Activated CD8-positive, alpha-beta T cell treated with anti-CD3 and anti-CD28 coated beads for 36 hours (primary cell): Measurements from ENCODE around the gene SDR42E2. TPM values are rescaled to one million over a fixed set of nuclear protein-coding genes. Genes with fewer than 3 reads are reported as not detected.
"Not testable (repeated sequence)": the region's sequence is repeated elsewhere in the genome, so short reads cannot be mapped to it uniquely, and the experiment has no call there.

Experiments used
- ATAC-seq: fragments of 200-7000 bp; cut with Tn5 transposase; one replicate; pipeline ENCODE4 v1.10.0; 2021; ENCODE audit warnings: mild to moderate bottlenecking, moderate library complexity
- CTCF ChIA-PET: fragments of 350-600 bp; sonication (Branson Sonifier 250); formaldehyde crosslinking; loops from one replicate; lab custom pipeline; 2021; ENCODE audit warnings: antibody characterized with exemption; lab: Charles Lee
- POLR2A ChIA-PET: fragments of 350-600 bp; sonication (Branson Sonifier 250); formaldehyde crosslinking; loops from one replicate; lab custom pipeline; 2021; ENCODE audit warnings: antibody characterized with exemption; lab: Charles Lee
- DNase-seq: peaks from one replicate; pipeline ENCODE4 v3.0.0-alpha.2; 2020
- H3K27ac Mint-ChIP-seq: one replicate; pipeline ENCODE4 v1.8.0; 2021; ENCODE audit warnings: mild to moderate bottlenecking, mixed read lengths
- H3K27me3 Mint-ChIP-seq: one replicate; pipeline ENCODE4 v1.8.0; 2021; ENCODE audit warnings: mixed read lengths
- H3K36me3 Mint-ChIP-seq: one replicate; pipeline ENCODE4 v1.8.0; 2021; ENCODE audit warnings: low read depth, mixed read lengths
- H3K4me1 Mint-ChIP-seq: one replicate; pipeline ENCODE4 v1.8.0; 2021; ENCODE audit warnings: low read depth, mixed read lengths
- H3K4me3 Mint-ChIP-seq: one replicate; pipeline ENCODE4 v1.8.0; 2021; ENCODE audit warnings: mild to moderate bottlenecking, moderate library complexity, mixed read lengths
- H3K9me3 Mint-ChIP-seq: one replicate; pipeline ENCODE4 v1.8.0; 2021; ENCODE audit warnings: mixed read lengths
- intact Hi-C: fragments of 100-400 bp; cut with micrococcal nuclease; formaldehyde crosslinking; loops from one replicate; pipeline ENCODE4 v1.10.0; 2022
- total RNA-seq, 2 experiments: library from RNA; stranded (reverse); gene quantifications; one replicate each; pipeline ENCODE4 v1.2.3, GENCODE V29; 2021
- TF ChIP-seq, protein P1 (sequence below): fragments of 200-600 bp; IDR thresholded peaks from one replicate; pipeline ENCODE4 v1.8.0; 2022; ENCODE audit warnings: antibody characterized with exemption, mild to moderate bottlenecking

The SDR42E2 gene
- total RNA-seq, 2 experiments from 2014 or later, result 0.14 TPM; not detected in 1

DNA sequence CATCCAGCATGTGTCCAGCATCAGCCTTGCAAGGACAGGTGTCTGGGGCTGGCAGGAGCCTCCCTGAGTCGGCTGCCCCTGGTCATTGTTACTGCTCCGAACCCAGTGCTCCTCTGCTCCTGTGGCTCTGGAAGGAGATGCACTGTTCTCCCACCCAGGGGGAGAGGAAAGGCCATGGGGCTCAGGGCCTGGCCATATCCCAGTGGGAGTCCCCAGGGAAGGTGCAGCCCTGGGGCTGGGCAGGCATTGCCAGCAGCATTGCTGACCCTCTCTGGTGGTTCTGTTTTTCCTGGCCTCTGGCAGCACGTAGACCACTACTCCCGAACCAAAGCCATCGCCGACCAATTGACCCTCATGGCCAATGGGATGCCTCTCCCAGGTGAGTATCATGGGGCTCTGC lies 9.6 kb downstream of the SDR42E2 start:
- intact Hi-C loops, result no loop called here
- Mint-ChIP-seq H3K9me3 (no peaks in the 10 kb centered on the region), H3K4me1 (no peaks in the 10 kb centered on the region), H3K27ac (no peak overlapping the region), H3K36me3 (no peaks in the 10 kb centered on the region), H3K27me3 (no peaks in the 10 kb centered on the region), H3K4me3 (no peak overlapping the region)
- DNase-seq, result no peak
- ATAC-seq, result no peak
- POLR2A ChIA-PET, result no interaction called here
- TF ChIP-seq, protein P1, sequence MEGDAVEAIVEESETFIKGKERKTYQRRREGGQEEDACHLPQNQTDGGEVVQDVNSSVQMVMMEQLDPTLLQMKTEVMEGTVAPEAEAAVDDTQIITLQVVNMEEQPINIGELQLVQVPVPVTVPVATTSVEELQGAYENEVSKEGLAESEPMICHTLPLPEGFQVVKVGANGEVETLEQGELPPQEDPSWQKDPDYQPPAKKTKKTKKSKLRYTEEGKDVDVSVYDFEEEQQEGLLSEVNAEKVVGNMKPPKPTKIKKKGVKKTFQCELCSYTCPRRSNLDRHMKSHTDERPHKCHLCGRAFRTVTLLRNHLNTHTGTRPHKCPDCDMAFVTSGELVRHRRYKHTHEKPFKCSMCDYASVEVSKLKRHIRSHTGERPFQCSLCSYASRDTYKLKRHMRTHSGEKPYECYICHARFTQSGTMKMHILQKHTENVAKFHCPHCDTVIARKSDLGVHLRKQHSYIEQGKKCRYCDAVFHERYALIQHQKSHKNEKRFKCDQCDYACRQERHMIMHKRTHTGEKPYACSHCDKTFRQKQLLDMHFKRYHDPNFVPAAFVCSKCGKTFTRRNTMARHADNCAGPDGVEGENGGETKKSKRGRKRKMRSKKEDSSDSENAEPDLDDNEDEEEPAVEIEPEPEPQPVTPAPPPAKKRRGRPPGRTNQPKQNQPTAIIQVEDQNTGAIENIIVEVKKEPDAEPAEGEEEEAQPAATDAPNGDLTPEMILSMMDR, result no peak
- CTCF ChIA-PET, result no interaction called here

DNA sequence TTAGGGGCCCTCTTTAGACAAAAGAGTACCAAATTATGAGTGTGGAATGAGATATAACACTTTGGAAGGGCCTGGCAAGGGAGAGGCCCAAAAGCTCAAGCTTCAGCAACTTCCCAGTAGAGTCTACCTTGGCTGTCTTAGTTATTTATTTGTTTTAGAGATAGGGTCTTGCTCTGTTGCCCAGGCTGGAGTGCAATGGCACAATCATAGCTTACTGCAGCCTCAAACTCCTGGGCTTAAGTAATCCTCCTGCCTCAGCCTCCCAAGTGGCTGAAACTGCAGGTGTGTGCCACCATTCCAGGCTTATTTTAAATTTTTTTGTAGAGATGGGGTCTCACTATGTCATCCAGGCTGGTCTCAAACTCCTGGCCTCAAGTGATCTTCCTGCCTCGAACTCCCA lies 10.3 kb downstream of the SDR42E2 start:
- DNase-seq, POLR2A ChIA-PET, H3K27me3 Mint-ChIP-seq, H3K36me3 Mint-ChIP-seq, H3K4me3 Mint-ChIP-seq, CTCF ChIA-PET, ATAC-seq, H3K4me1 Mint-ChIP-seq, intact Hi-C loops, H3K27ac Mint-ChIP-seq, H3K9me3 Mint-ChIP-seq: not testable (repeated sequence)

DNA sequence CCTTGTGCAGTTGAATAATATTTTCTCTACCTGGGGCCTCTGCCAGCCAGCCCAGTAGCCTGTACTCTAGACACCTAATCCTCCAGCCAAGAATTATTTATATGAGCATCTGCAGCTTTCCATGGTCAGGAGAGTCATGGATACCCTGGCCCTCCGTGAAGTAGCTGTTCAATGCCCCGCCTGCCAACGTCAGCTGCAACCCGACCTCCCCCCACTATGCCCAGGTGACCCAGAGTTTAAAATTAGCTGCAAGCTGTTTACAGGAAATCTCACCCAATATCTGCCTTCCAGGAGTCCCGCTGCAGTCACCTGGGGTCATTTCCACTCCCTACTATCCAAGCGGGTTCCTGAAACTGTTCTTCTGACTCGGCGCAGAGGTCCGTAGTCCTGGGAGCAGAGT lies 12.3 kb downstream of the SDR42E2 start:
- ATAC-seq (no peak), DNase-seq (no peak)
- CTCF ChIA-PET, result interaction anchor here (1.0 to 5.9 kb wide), 3 partner anchors 14 to 97 kb away, joined by 3 to 27 read pairs (median 4); no protein-coding TSS in a partner anchor
- no peaks in the 10 kb centered on the region for H3K27me3 Mint-ChIP-seq
- POLR2A ChIA-PET, result no interaction called here
- TF ChIP-seq, protein P1, result no peak
- H3K4me3 Mint-ChIP-seq, result no peak overlapping the region
- H3K9me3 Mint-ChIP-seq, result no peaks in the 10 kb centered on the region
- intact Hi-C loops, result no loop called here
- no peaks in the 10 kb centered on the region for H3K36me3 Mint-ChIP-seq
- H3K4me1 Mint-ChIP-seq, result no peaks in the 10 kb centered on the region
- H3K27ac Mint-ChIP-seq, result no peak overlapping the region

DNA sequence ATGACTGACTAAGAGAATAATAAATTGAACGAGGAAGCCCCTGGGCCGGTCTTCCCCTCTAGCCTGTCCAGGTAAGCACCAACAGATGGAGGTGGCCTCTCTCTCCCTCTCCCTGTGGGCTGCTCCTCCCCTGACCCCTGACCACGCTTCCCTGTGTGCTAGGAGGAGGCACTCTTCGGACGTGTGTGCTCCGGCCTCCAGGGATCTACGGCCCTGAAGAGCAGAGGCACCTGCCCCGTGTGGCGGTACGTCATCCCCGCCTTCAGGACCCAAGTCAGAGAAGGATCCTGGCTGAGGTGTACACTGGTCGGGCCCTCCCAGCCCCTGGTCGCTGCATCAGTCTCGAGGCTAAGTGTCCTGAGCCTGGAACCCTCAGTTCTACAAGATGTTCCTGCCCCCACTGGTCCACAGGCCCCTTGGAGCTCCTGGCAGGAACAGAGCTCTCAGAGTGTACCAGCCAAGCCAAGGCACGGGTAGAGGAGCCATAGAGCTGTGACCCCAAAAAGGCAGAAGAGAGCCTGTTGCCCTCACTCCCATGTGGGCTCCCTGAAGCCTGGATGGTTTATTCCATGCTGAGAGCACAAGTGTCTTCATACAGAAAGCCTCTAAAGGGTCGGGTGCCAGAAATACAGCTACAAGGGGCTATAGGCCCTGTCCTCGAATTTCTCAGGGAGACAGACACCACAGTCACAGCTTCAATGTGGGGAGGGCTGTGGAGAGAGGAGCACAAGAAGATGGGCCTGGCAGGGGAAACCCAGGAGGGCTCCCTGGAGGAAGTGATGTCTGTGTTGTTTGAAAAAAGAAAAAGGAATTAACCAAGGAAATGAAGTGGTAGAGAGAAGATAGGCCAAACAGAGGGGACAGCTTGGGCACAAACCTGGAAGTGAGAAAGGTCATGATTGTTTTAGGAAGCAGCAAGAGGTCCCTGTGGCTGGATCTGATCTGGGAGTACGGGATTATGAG lies 15.9 kb downstream of the SDR42E2 start:
- TF ChIP-seq, protein P1, result no peak
- H3K4me1 Mint-ChIP-seq, result no peaks in the 10 kb centered on the region
- no peak overlapping the region for H3K27ac Mint-ChIP-seq
- H3K36me3 Mint-ChIP-seq, result no peaks in the 10 kb centered on the region
- ATAC-seq, result no peak
- ChIA-PET CTCF (interaction anchor here (1.0 to 5.9 kb wide), 3 partner anchors 10 to 100 kb away, joined by 3 to 27 read pairs (median 6); no protein-coding TSS in a partner anchor), POLR2A (interaction anchor here (1.1 kb wide), 1 partner anchor 10 kb away, joined by 3 read pairs; no protein-coding TSS in a partner anchor)
- H3K9me3 Mint-ChIP-seq, result no peaks in the 10 kb centered on the region
- H3K27me3 Mint-ChIP-seq, result no peaks in the 10 kb centered on the region
- DNase-seq, result no peak
- intact Hi-C loops, result no loop called here
- H3K4me3 Mint-ChIP-seq, result no peak overlapping the region

DNA sequence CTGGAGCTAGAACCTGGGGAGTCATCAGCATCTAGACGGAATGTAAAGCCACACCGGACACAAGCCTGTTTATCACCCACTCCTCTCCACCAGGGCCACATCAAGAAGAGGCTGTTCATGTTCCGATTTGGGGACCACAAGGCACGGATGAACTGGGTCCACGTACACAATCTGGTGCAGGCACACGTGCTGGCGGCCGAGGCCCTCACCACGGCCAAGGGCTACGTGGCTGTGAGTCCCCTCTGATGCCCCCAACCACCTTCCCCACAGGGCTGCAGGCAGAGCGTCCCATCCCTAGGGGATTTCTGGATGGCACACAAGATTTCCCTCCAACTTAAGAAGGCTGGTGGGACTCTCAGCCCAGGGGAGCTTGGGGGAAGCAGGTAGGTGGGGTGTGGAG lies 19.1 kb downstream of the SDR42E2 start:
- H3K4me3 Mint-ChIP-seq, result no peak overlapping the region
- intact Hi-C loops, result no loop called here
- no peak for ATAC-seq

More for the DNA sequence above, 19.1 kb downstream of the SDR42E2 start:
- ChIA-PET POLR2A (no interaction called here), CTCF (interaction anchor here (0.7 to 2.7 kb wide), 4 partner anchors 8 to 120 kb away, joined by 3 to 9 read pairs (median 4); no protein-coding TSS in a partner anchor)
- H3K27me3 Mint-ChIP-seq, result no peaks in the 10 kb centered on the region
- DNase-seq, result no peak
- no peaks in the 10 kb centered on the region for H3K4me1 Mint-ChIP-seq
- no peaks in the 10 kb centered on the region for H3K36me3 Mint-ChIP-seq
- TF ChIP-seq, protein P1, result no peak
- H3K9me3 Mint-ChIP-seq, result no peaks in the 10 kb centered on the region
- no peak overlapping the region for H3K27ac Mint-ChIP-seq
